SHP77 (cell line): Measurements from ENCODE around the gene PDGFD.

ENCODE experiments used
- DNase-seq, 2 experiments: peaks; one replicate each; lab custom pipeline; 2025; lab: John Stamatoyannopoulos, UW

PDGFD gene

GRCh38 chr11:104000798-104001197 lies 163.1 kb downstream of the PDGFD start:
- no peak for DNase-seq

- no peak for DNase-seq
Observed at GRCh38 chr11:103998826-103999508, 165.0 kb downstream of the PDGFD start.

GRCh38 chr11:103997082-103997481 lies 166.9 kb downstream of the PDGFD start:
- DNase-seq: no peak

- no peak for DNase-seq
Observed at GRCh38 chr11:103995896-103996295, 168.1 kb downstream of the PDGFD start.

GRCh38 chr11:103994518-103994917 lies 169.4 kb downstream of the PDGFD start:
- no peak for DNase-seq

- no peak for DNase-seq
Observed at GRCh38 chr11:103994094-103994493, 169.9 kb downstream of the PDGFD start.

- DNase-seq: no peak
Observed at GRCh38 chr11:103993507-103993906, 170.4 kb downstream of the PDGFD start.

- DNase-seq: no peak
Observed at GRCh38 chr11:103988595-103988969, 175.4 kb downstream of the PDGFD start.

- no peak for DNase-seq
Observed at GRCh38 chr11:103987629-103988594, 176.0 kb downstream of the PDGFD start.

- no peak for DNase-seq
Observed at GRCh38 chr11:103985041-103985440, 178.9 kb downstream of the PDGFD start.

GRCh38 chr11:103980108-103980507 lies 183.8 kb downstream of the PDGFD start:
- no peak for DNase-seq

GRCh38 chr11:103978616-103979595 lies 185.0 kb downstream of the PDGFD start:
- no peak for DNase-seq

GRCh38 chr11:103972013-103972412 lies 191.9 kb downstream of the PDGFD start:
- no peak for DNase-seq

- no peak for DNase-seq
Observed at GRCh38 chr11:103970701-103971249, 193.2 kb downstream of the PDGFD start.

GRCh38 chr11:103968685-103969084 lies 195.3 kb downstream of the PDGFD start:
- DNase-seq: no peak

- DNase-seq: no peak
Observed at GRCh38 chr11:103967985-103968384, 196.0 kb downstream of the PDGFD start.

- DNase-seq: no peak
Observed at GRCh38 chr11:103964390-103964789, 199.6 kb downstream of the PDGFD start.

GRCh38 chr11:103963648-103964047 lies 200.3 kb downstream of the PDGFD start:
- no peak for DNase-seq

- no peak for DNase-seq
Observed at GRCh38 chr11:103961010-103961409, 202.9 kb downstream of the PDGFD start.

- no peak for DNase-seq
Observed at GRCh38 chr11:103960108-103960507, 203.8 kb downstream of the PDGFD start.

- no peak for DNase-seq
Observed at GRCh38 chr11:103959279-103959942, 204.5 kb downstream of the PDGFD start.
